ENCODE measurements around the gene ABHD8.

Gene ABHD8

GRCh38 chr19:17333611-17334413 lies 30.6 kb upstream of the ABHD8 start:
- peak; percentile 68 for DNase-seq (ENCODE audit: low read depth)

GRCh38 chr19:17332677-17333581 lies 29.7 kb upstream of the ABHD8 start:
- no peak for DNase-seq (ENCODE audit: low read depth)

GRCh38 chr19:17332360-17332676 lies 29.1 kb upstream of the ABHD8 start:
- no peak for DNase-seq (ENCODE audit: low read depth)

GRCh38 chr19:17331045-17331558 lies 27.9 kb upstream of the ABHD8 start:
- DNase-seq (ENCODE audit: low read depth): no peak

GRCh38 chr19:17330262-17331044 lies 27.2 kb upstream of the ABHD8 start:
- DNase-seq (ENCODE audit: low read depth): no peak

GRCh38 chr19:17329366-17330261 lies 26.4 kb upstream of the ABHD8 start:
- no peak for DNase-seq (ENCODE audit: low read depth)

GRCh38 chr19:17328517-17329365 lies 25.5 kb upstream of the ABHD8 start:
- DNase-seq (ENCODE audit: low read depth): peak; percentile 37

- DNase-seq (ENCODE audit: low read depth): peak; percentile 52
Observed at GRCh38 chr19:17327654-17328516, 24.7 kb upstream of the ABHD8 start.

- no peak for DNase-seq (ENCODE audit: low read depth)
Observed at GRCh38 chr19:17327068-17327653, 23.9 kb upstream of the ABHD8 start.

- DNase-seq (ENCODE audit: low read depth): no peak
Observed at GRCh38 chr19:17326595-17326966, 23.4 kb upstream of the ABHD8 start.

- DNase-seq (ENCODE audit: low read depth): no peak
Observed at GRCh38 chr19:17325881-17326594, 22.8 kb upstream of the ABHD8 start.

GRCh38 chr19:17325133-17325532 lies 21.9 kb upstream of the ABHD8 start:
- DNase-seq (ENCODE audit: low read depth): no peak

- DNase-seq (ENCODE audit: low read depth): no peak
Observed at GRCh38 chr19:17324357-17325114, 21.3 kb upstream of the ABHD8 start.

GRCh38 chr19:17323964-17324332 lies 20.7 kb upstream of the ABHD8 start:
- DNase-seq (ENCODE audit: low read depth): no peak

- DNase-seq (ENCODE audit: low read depth): no peak
Observed at GRCh38 chr19:17323300-17323963, 20.2 kb upstream of the ABHD8 start.

GRCh38 chr19:17322854-17323253 lies 19.6 kb upstream of the ABHD8 start:
- no peak for DNase-seq (ENCODE audit: low read depth)

Data from activated T-helper 9 cell treated with anti-CD3 and anti-CD28 coated beads, Interleukin-2, amount 50 U/mL, for 16 hours (primary cell).